SK-N-MC (cell line): ENCODE measurements around the gene PIKFYVE.

Source experiments
- EZH2 ChIP-seq: fragments of 200-600 bp; sonication (generic); IDR thresholded peaks from one replicate; pipeline ENCODE4 v1.6.1; 2017; ENCODE audit warnings: antibody characterized with exemption
- FOXP2 ChIP-seq: optimal IDR thresholded peaks from 2 replicates; pipeline ENCODE3; 2011; ENCODE audit warnings: mild to moderate bottlenecking, moderate library complexity; ENCODE audit not compliant: insufficient read depth; ENCODE audit errors: extremely low read length, control extremely low read depth
- POLR2AphosphoS5 ChIP-seq: IDR thresholded peaks from 2 replicates; pipeline ENCODE4 v1.6.1; 2012; ENCODE audit warnings: mild to moderate bottlenecking, low read depth, low read length, borderline replicate concordance

GRCh38 chr2:208269091-208269490, 3.0 kb downstream of the PIKFYVE start:
- TF ChIP-seq POLR2AphosphoS5 = no peak
- TF ChIP-seq EZH2 = no peak
- TF ChIP-seq FOXP2 = no peak
